GM12892 (cell line): Measurements from ENCODE around the gene ZNF688.

Source experiments
- POLR2A ChIP-seq: IDR thresholded peaks from 2 replicates; pipeline ENCODE4 v1.6.1; 2011; ENCODE audit warnings: low read depth, low read length, control low read depth
- TAF1 ChIP-seq: IDR thresholded peaks from 2 replicates; pipeline ENCODE4 v1.6.1; 2011; ENCODE audit warnings: low read depth, mild to moderate bottlenecking, control low read depth, low read length, borderline replicate concordance

- no peak for TF ChIP-seq POLR2A
- no peak for TF ChIP-seq TAF1
Observed at GRCh38 chr16:30552956-30553355, 18.6 kb downstream of the ZNF688 start.
